ENCODE measurements around the gene SYT14. TPM values are rescaled to one million over a fixed set of nuclear protein-coding genes. Genes with fewer than 3 reads are reported as not detected.

Gene SYT14
- total RNA-seq, 1 donor from 2014 or later, result not detected

GRCh38 chr1:209985002-209985401 lies 47.0 kb downstream of the SYT14 start:
- Mint-ChIP-seq H3K9me3 (no peaks in the 10 kb centered on the region), H3K36me3 (ENCODE audit: low read depth) (no peaks in the 10 kb centered on the region), H3K27ac (no peak overlapping the region), H3K4me1 (no peaks in the 10 kb centered on the region), H3K27me3 (peaks cover 17% of the 10 kb centered on the region), H3K4me3 (no peak overlapping the region)
- ChIA-PET CTCF (no interaction called here), POLR2A (no interaction called here)
- no peak for TF ChIP-seq CTCF (IDR thresholded peaks at IDR 0.05)
- DNase-seq, result no peak
- ATAC-seq (ENCODE audit: low read depth), result no peak
- intact Hi-C loops (cut with micrococcal nuclease), result no loop called here

GRCh38 chr1:209988706-209989105 lies 50.7 kb downstream of the SYT14 start:
- H3K4me3 Mint-ChIP-seq, result no peak overlapping the region
- H3K9me3 Mint-ChIP-seq, result no peaks in the 10 kb centered on the region
- DNase-seq, result no peak
- H3K4me1 Mint-ChIP-seq, result no peaks in the 10 kb centered on the region
- no peak for TF ChIP-seq CTCF (IDR thresholded peaks at IDR 0.05)
- peaks cover 17% of the 10 kb centered on the region for H3K27me3 Mint-ChIP-seq
- intact Hi-C loops (cut with micrococcal nuclease), result loop anchor here (1.0 kb wide), 1 partner anchor 128 kb away; no protein-coding TSS in a partner anchor
- no peak for ATAC-seq (ENCODE audit: low read depth)
- no peaks in the 10 kb centered on the region for H3K36me3 Mint-ChIP-seq (ENCODE audit: low read depth)
- H3K27ac Mint-ChIP-seq, result no peak overlapping the region
- ChIA-PET POLR2A (no interaction called here), CTCF (interaction anchor here (2.6 kb wide), 1 partner anchor 128 kb away, joined by 9 read pairs; no protein-coding TSS in a partner anchor)

- peaks cover 15% of the 10 kb centered on the region for H3K27me3 Mint-ChIP-seq
- H3K4me1 Mint-ChIP-seq, result no peaks in the 10 kb centered on the region
- H3K4me3 Mint-ChIP-seq, result no peak overlapping the region
- ChIA-PET CTCF (interaction anchor here (2.6 kb wide), 1 partner anchor 129 kb away, joined by 9 read pairs; no protein-coding TSS in a partner anchor), POLR2A (no interaction called here)
- intact Hi-C loops (cut with micrococcal nuclease), result loop anchor here (1.0 kb wide), 1 partner anchor 129 kb away; no protein-coding TSS in a partner anchor
- no peaks in the 10 kb centered on the region for H3K36me3 Mint-ChIP-seq (ENCODE audit: low read depth)
- ATAC-seq (ENCODE audit: low read depth), result no peak
- DNase-seq, result no peak
- H3K9me3 Mint-ChIP-seq, result no peaks in the 10 kb centered on the region
- no peak for TF ChIP-seq CTCF (IDR thresholded peaks at IDR 0.05)
- H3K27ac Mint-ChIP-seq, result no peak overlapping the region
Measured at GRCh38 chr1:209989525-209989924, 51.5 kb downstream of the SYT14 start.

GRCh38 chr1:209993061-209993830 lies 55.2 kb downstream of the SYT14 start:
- H3K9me3 Mint-ChIP-seq, result no peaks in the 10 kb centered on the region
- ChIA-PET CTCF (no interaction called here), POLR2A (no interaction called here)
- intact Hi-C loops (cut with micrococcal nuclease), result no loop called here
- H3K36me3 Mint-ChIP-seq (ENCODE audit: low read depth), result no peaks in the 10 kb centered on the region
- TF ChIP-seq CTCF (IDR thresholded peaks at IDR 0.05), result no peak
- H3K4me1 Mint-ChIP-seq, result no peaks in the 10 kb centered on the region
- H3K27ac Mint-ChIP-seq, result no peak overlapping the region
- DNase-seq, result no peak
- peaks cover 13% of the 10 kb centered on the region for H3K27me3 Mint-ChIP-seq
- H3K4me3 Mint-ChIP-seq, result no peak overlapping the region
- ATAC-seq (ENCODE audit: low read depth), result no peak

GRCh38 chr1:209996348-209996747 lies 58.3 kb downstream of the SYT14 start:
- no peak overlapping the region for H3K4me3 Mint-ChIP-seq
- intact Hi-C loops (cut with micrococcal nuclease), result no loop called here
- H3K36me3 Mint-ChIP-seq (ENCODE audit: low read depth), result no peaks in the 10 kb centered on the region
- no peak for TF ChIP-seq CTCF (IDR thresholded peaks at IDR 0.05)
- no peak overlapping the region for H3K27ac Mint-ChIP-seq
- DNase-seq (no peak), ATAC-seq (ENCODE audit: low read depth) (no peak)
- ChIA-PET POLR2A (no interaction called here), CTCF (no interaction called here)
- H3K9me3 Mint-ChIP-seq, result no peaks in the 10 kb centered on the region
- H3K4me1 Mint-ChIP-seq, result no peaks in the 10 kb centered on the region
- peaks cover 11% of the 10 kb centered on the region for H3K27me3 Mint-ChIP-seq
